Cardiac muscle cell (in vitro differentiated cells and primary cell): ENCODE results near the gene DNAJB12. TPM values are rescaled to one million over a fixed set of nuclear protein-coding genes. Genes with fewer than 3 reads are reported as not detected.
"Not testable (repeated sequence)": the region's sequence is repeated elsewhere in the genome, so short reads cannot be mapped to it uniquely, and the experiment has no call there.

Experiments
- DNase-seq, 2 donors: peaks; one replicate each; pipeline versions ENCODE4 v3.0.0 to v3.0.0-alpha.2; 2010 to 2017; ENCODE audit warnings: low read depth in 1 of 2, low spot score in 1 of 2
- H3K27ac ChIP-seq: fragments of 200-600 bp; sonication (generic); 2 replicates; pipeline ENCODE4 v1.5.1; 2016
- H3K27me3 ChIP-seq: fragments of 200-600 bp; sonication (generic); 2 replicates; pipeline ENCODE4 v1.6.0; 2016; ENCODE audit warnings: control low read depth
- H3K36me3 ChIP-seq: fragments of 200-600 bp; sonication (generic); 2 replicates; pipeline ENCODE4 v1.5.1; 2016; ENCODE audit warnings: control low read depth
- H3K4me1 ChIP-seq: fragments of 200-600 bp; sonication (generic); 2 replicates; pipeline ENCODE4 v1.8.1; 2017; ENCODE audit warnings: low read depth, mild to moderate bottlenecking, mixed run types
- H3K4me3 ChIP-seq: fragments of 200-600 bp; sonication (generic); 2 replicates; pipeline ENCODE4 v1.5.1; 2016; ENCODE audit warnings: mild to moderate bottlenecking
- H3K9me3 ChIP-seq: fragments of 200-600 bp; sonication (generic); 2 replicates; pipeline ENCODE4 v1.5.1; 2017; ENCODE audit warnings: low read depth, mild to moderate bottlenecking, control low read depth
- polyA plus RNA-seq: library from polyadenylated mRNA; unstranded; fragments of >200 nt; fragmentation: Nextera tagmentation; extraction: Ambion mirVana; gene quantifications from 2 replicates; pipeline ENCODE4 v1.2.1, GENCODE V29; 2016
- total RNA-seq: library from RNA; depleted of rRNA; stranded (reverse); fragments of >200 nt; gene quantifications from 2 replicates; pipeline ENCODE4 v1.2.3, GENCODE V29; 2016
- TF ChIP-seq, protein P1 (sequence below): IDR thresholded peaks from 2 replicates; pipeline ENCODE4 v1.5.1; 2012; ENCODE audit warnings: low read depth, mild to moderate bottlenecking, low read length

The DNAJB12 gene
- total and polyA plus RNA-seq, 2 experiments from 2014 or later = 23.8 to 32.0 TPM

DNA sequence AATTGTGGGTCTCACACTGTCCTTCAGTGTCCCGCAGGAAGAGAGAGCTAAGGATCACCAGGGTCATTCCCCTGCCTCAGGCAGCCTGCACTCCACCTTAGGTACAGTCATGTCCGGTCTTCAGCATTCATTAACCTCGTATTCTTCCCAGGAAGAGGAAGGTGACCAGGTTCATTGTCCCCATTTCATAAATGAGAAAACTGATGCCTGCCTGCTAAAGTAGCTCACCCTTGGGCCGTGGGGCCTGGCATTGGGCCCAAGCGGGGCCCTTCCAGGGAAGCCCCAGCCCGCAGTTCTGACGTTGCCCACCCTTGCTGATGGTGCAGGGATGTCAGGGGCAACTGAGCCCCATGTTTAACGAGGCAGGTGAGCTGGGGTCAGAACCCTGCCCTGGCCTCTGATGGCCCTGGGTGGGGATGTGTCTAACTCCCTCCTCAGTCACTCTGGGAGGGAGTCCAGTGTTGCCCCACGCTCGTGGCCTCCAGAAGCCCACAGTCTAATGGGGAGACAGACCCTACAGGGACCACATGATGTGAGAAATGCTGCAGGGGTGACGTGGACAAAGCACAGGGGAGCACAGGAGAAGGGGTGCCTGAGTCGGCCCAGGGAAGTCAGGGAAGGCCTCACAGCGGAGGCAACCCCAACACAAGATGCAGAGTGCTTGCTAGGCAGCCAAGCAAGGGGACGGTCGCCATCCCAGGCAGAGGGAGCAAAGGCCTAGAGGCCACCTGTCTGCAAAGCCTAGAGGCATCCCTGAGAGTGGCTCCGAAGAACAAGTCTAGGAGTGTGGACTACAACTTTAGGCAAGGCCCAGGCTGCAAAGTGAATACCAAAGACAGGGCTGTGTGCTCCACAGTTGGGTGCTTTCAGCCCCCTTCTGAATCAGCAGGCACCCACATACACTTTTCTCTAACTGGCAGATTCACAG lies 55.9 kb downstream of the DNAJB12 start:
- Histone ChIP-seq H3K4me1 (no peaks in the 10 kb centered on the region), H3K27me3 (no peaks in the 10 kb centered on the region), H3K36me3 (no peaks in the 10 kb centered on the region), H3K4me3 (no peak overlapping the region), H3K9me3 (no peaks in the 10 kb centered on the region), H3K27ac (no peak overlapping the region)
- no peak for DNase-seq
- TF ChIP-seq, protein P1, sequence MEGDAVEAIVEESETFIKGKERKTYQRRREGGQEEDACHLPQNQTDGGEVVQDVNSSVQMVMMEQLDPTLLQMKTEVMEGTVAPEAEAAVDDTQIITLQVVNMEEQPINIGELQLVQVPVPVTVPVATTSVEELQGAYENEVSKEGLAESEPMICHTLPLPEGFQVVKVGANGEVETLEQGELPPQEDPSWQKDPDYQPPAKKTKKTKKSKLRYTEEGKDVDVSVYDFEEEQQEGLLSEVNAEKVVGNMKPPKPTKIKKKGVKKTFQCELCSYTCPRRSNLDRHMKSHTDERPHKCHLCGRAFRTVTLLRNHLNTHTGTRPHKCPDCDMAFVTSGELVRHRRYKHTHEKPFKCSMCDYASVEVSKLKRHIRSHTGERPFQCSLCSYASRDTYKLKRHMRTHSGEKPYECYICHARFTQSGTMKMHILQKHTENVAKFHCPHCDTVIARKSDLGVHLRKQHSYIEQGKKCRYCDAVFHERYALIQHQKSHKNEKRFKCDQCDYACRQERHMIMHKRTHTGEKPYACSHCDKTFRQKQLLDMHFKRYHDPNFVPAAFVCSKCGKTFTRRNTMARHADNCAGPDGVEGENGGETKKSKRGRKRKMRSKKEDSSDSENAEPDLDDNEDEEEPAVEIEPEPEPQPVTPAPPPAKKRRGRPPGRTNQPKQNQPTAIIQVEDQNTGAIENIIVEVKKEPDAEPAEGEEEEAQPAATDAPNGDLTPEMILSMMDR = no peak

DNA sequence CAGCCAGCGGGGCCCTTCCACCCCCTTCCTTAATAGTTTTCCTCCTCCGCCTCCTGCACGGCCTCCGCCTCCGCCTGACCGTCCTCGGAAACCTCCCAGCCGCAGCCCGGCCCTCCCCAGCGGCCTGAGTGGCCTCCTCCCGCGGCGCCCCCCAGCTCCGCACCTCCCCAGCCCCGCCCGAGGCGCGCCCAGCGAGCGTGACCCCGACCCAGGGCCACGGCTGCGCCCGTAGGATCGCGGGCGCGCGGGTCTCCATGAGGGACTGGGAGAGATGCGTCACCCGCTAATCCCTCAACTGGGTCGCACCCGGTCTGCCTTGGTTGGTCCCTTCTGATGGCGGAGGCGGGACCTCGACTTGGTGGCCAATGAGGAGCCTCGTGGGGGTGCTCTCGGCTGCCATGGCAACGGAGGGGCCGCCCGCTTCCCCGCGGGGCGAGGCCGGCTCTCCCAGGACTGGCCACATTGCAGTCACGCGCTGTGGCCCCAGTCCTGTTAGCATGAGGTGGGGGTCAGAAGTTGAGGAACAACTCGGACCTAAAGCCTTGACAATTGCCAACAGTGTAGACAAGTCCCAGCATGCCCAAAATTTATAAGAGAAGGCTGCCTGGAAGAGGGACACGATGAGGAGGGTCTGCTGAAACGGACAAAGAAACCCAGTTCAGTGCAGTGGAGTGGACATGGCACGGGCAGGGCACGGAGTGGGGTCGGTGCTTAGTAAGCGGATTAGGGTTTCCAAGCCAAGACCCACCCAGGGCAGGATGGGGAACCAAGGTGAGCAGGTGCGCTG lies 56.7 kb downstream of the DNAJB12 start:
- no peaks in the 10 kb centered on the region for H3K9me3 ChIP-seq
- no peaks in the 10 kb centered on the region for H3K36me3 ChIP-seq
- H3K4me1 ChIP-seq = no peaks in the 10 kb centered on the region
- peak overlapping the region; percentile 63 for H3K4me3 ChIP-seq
- TF ChIP-seq, protein P1 = no peak
- DNase-seq = peak; percentile 98 to 99
- H3K27ac ChIP-seq = no peak overlapping the region
- H3K27me3 ChIP-seq = no peaks in the 10 kb centered on the region

- Histone ChIP-seq H3K4me1 (no peaks in the 10 kb centered on the region), H3K27me3 (no peaks in the 10 kb centered on the region), H3K9me3 (no peaks in the 10 kb centered on the region), H3K27ac (no peak overlapping the region), H3K36me3 (no peaks in the 10 kb centered on the region), H3K4me3 (peak overlapping the region; percentile 63)
- peak in 1 of 2 donors; percentile 99 for DNase-seq
- TF ChIP-seq, protein P1 = no peak
Measured at GRCh38 chr10:72297281-72297804, 57.4 kb downstream of the DNAJB12 start.

DNA sequence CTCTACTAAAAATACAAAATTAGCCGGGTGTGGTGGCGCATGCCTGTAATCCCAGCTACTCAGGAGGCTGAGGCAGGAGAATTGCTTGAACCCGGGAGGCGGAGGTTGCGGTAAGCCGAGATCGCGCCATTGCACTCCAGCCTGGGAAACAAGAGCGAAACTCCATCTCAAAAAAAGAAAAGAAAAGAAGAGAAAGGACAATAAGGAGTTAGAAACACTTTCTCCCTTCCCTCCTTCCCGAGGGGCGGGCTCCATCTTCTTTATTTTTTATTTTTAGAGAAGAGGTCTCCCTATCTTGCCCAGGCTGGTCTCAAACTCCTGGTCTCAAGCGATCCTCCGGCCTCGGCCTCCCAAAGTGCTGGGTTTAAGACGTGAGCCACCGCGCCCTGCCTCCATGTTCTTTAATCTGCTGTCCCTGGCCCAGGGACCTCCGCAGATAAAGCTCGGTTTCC lies 57.9 kb downstream of the DNAJB12 start:
- DNase-seq, H3K36me3 ChIP-seq, H3K27ac ChIP-seq, H3K9me3 ChIP-seq, H3K27me3 ChIP-seq, H3K4me1 ChIP-seq, H3K4me3 ChIP-seq: not testable (repeated sequence)

- DNase-seq = no peak
- H3K4me3 ChIP-seq = no peak overlapping the region
- H3K4me1 ChIP-seq = no peaks in the 10 kb centered on the region
- H3K27me3 ChIP-seq = no peaks in the 10 kb centered on the region
- H3K9me3 ChIP-seq = no peaks in the 10 kb centered on the region
- no peaks in the 10 kb centered on the region for H3K36me3 ChIP-seq
- TF ChIP-seq, protein P1 = no peak
- H3K27ac ChIP-seq = no peak overlapping the region
Measured at GRCh38 chr10:72295330-72295910, 59.3 kb downstream of the DNAJB12 start.
